Endothelial cell of umbilical vein (primary cell): ENCODE measurements around the gene SORL1. TPM values are rescaled to one million over a fixed set of nuclear protein-coding genes. Genes with fewer than 3 reads are reported as not detected.

Source experiments
- BruUV-seq: library from RNA; stranded (reverse); fragments of 400-500 nt; replicated peaks from 2 replicates; lab custom pipeline; 2021; lab: Mats Ljungman, UMichigan
- CTCF ChIA-PET: fragments of 300-600, 350-600 bp; sonication (Branson Sonifier 250); formaldehyde crosslinking; loops from one replicate; lab custom pipeline; 2021; ENCODE audit warnings: antibody characterized with exemption, inconsistent platforms; lab: Charles Lee
- POLR2A ChIA-PET: fragments of 300-600, 350-600 bp; sonication (Branson Sonifier 250); formaldehyde crosslinking; loops from one replicate; lab custom pipeline; 2021; ENCODE audit warnings: antibody characterized with exemption, inconsistent platforms; lab: Charles Lee
- DNase-seq: peaks from one replicate; pipeline ENCODE4 v3.0.0-alpha.2; 2011; ENCODE audit warnings: low read depth, low spot score
- FAIRE-seq: peaks from 2 replicates; lab custom pipeline; 2011; peaks lifted over from hg19 to GRCh38; lab: Jason Lieb, UNC
- H2AFZ ChIP-seq: 2 replicates; pipeline ENCODE4 v1.6.0; 2012; ENCODE audit warnings: low read depth, low read length, control low read depth, inconsistent platforms
- H3K27ac ChIP-seq: 2 replicates; pipeline ENCODE4 v1.5.1; 2011; ENCODE audit warnings: low read depth, mild to moderate bottlenecking, control low read depth, low read length, moderate library complexity; ENCODE audit not compliant: insufficient read depth
- H3K27me3 ChIP-seq, 2 experiments: 2 replicates each; pipeline versions ENCODE4 v1.6.0 to v1.6.1; 2011; ENCODE audit warnings: low read length in 2 of 2, mixed read lengths in 1 of 2; ENCODE audit not compliant: control insufficient read depth in 2 of 2, insufficient read depth in 2 of 2
- H3K36me3 ChIP-seq, 2 experiments: 2 replicates in 1 of 2; 3 replicates in 1 of 2; pipeline ENCODE4 v1.5.1; 2011; ENCODE audit warnings: low read length in 2 of 2, mild to moderate bottlenecking in 1 of 2, moderate library complexity in 1 of 2; ENCODE audit not compliant: control insufficient read depth in 2 of 2, insufficient read depth in 2 of 2; ENCODE audit errors: extremely low read depth in 1 of 2
- H3K4me1 ChIP-seq: 3 replicates; pipeline ENCODE4 v1.5.1; 2011; ENCODE audit warnings: mild to moderate bottlenecking, low read length; ENCODE audit not compliant: control insufficient read depth, insufficient read depth; ENCODE audit errors: extremely low read depth
- H3K4me2 ChIP-seq: 2 replicates; pipeline ENCODE4 v1.6.1; 2011; ENCODE audit warnings: low read length, control low read depth, mixed read lengths; ENCODE audit not compliant: insufficient read depth
- H3K4me3 ChIP-seq, 3 experiments: fragments of 200-600 bp in 1 of 3; sonication (generic), shearing (Covaris generic) in 1 of 3; replicated peaks in 1 of 3; 2 replicates each; pipeline ENCODE4 v1.5.1; 2011 to 2016; ENCODE audit warnings: control low read depth in 3 of 3, low read length in 3 of 3, mild to moderate bottlenecking in 2 of 3, inconsistent platforms in 1 of 3, low read depth in 1 of 3, moderate library complexity in 1 of 3; ENCODE audit not compliant: insufficient read depth in 1 of 3
- H3K79me2 ChIP-seq: 2 replicates; pipeline ENCODE4 v1.6.0; 2012; ENCODE audit warnings: low read length, inconsistent platforms; ENCODE audit not compliant: control insufficient read depth, insufficient read depth
- H3K9ac ChIP-seq: replicated peaks from 2 replicates; pipeline ENCODE3; 2011; ENCODE audit warnings: low read length, control low read depth; ENCODE audit not compliant: insufficient read depth; ENCODE audit errors: extremely low read depth
- H3K9me1 ChIP-seq: replicated peaks from 3 replicates; pipeline ENCODE4 v1.6.0; 2011; ENCODE audit warnings: mild to moderate bottlenecking, low read length; ENCODE audit not compliant: control insufficient read depth, insufficient read depth; ENCODE audit errors: extremely low read depth
- H3K9me3 ChIP-seq: replicated peaks from 2 replicates; pipeline ENCODE4 v1.5.1; 2012; ENCODE audit warnings: low read length, inconsistent platforms; ENCODE audit not compliant: control insufficient read depth, insufficient read depth
- H4K20me1 ChIP-seq: replicated peaks from 2 replicates; pipeline ENCODE3; 2011; ENCODE audit warnings: mild to moderate bottlenecking, low read length; ENCODE audit not compliant: control insufficient read depth, insufficient read depth; ENCODE audit errors: extremely low read depth
- CTCF ChIP-seq, 2 donors: IDR thresholded peaks; 1 replicate in 1 of 2; 2 replicates in 1 of 2; pipeline ENCODE4 v1.5.1; 2011; ENCODE audit warnings: low read length in 2 of 2, mild to moderate bottlenecking in 2 of 2, moderate library complexity in 2 of 2, control low read depth in 1 of 2, inconsistent platforms in 1 of 2, low read depth in 1 of 2; ENCODE audit not compliant: insufficient read depth in 1 of 2; ENCODE audit errors: extremely low read depth in 1 of 2
- EZH2 ChIP-seq: IDR thresholded peaks from 2 replicates; pipeline ENCODE4 v1.6.1; 2012; ENCODE audit warnings: borderline replicate concordance, low read depth, mild to moderate bottlenecking, moderate library complexity, low read length, inconsistent platforms; ENCODE audit not compliant: severe bottlenecking
- FOS ChIP-seq: IDR thresholded peaks from 2 replicates; pipeline ENCODE4 v1.6.1; 2011; ENCODE audit warnings: mild to moderate bottlenecking, low read length, moderate library complexity, borderline replicate concordance; ENCODE audit not compliant: insufficient read depth
- GATA2 ChIP-seq: IDR thresholded peaks from 2 replicates; pipeline ENCODE4 v1.7.0; 2011; ENCODE audit warnings: low read depth, mild to moderate bottlenecking, moderate library complexity, mixed read lengths, low read length; ENCODE audit not compliant: insufficient read length, insufficient read depth
- JUN ChIP-seq: IDR thresholded peaks from 2 replicates; pipeline ENCODE4 v1.6.1; 2011; ENCODE audit warnings: borderline replicate concordance, low read depth; ENCODE audit not compliant: insufficient read length, insufficient read depth
- MAX ChIP-seq: IDR thresholded peaks from 2 replicates; pipeline ENCODE4 v1.6.1; 2011; ENCODE audit not compliant: insufficient read depth, insufficient read length
- MYC ChIP-seq: IDR thresholded peaks from one replicate; pipeline ENCODE4 v1.6.1; 2011; ENCODE audit warnings: mild to moderate bottlenecking, low read depth, low read length
- POLR2A ChIP-seq: IDR thresholded peaks from 2 replicates; pipeline ENCODE4 v1.6.1; 2012; ENCODE audit warnings: low read depth, mild to moderate bottlenecking, control low read depth, low read length
- POLR2AphosphoS5 ChIP-seq: IDR thresholded peaks from 2 replicates; pipeline ENCODE4 v1.6.1; 2012; ENCODE audit warnings: low read depth, mild to moderate bottlenecking, control low read depth, low read length, moderate library complexity; ENCODE audit not compliant: insufficient read depth
- dilution Hi-C: fragments of 300-500 bp; cut with MboI; formaldehyde crosslinking; loops from one replicate; pipeline ENCODE4 v1.15.0; 2019; ENCODE audit warnings: low sequenced_read_pairs; ENCODE audit not compliant: extremely low pct_ligation_motif_present
- intact Hi-C: fragments of 100-400 bp; cut with micrococcal nuclease; formaldehyde crosslinking; loops from one replicate; pipeline ENCODE4 v1.10.0; 2022
- polyA plus RNA-seq, 4 experiments: library from polyadenylated mRNA; depleted of rRNA in 3 of 4; stranded (reverse) in 3 of 4; unstranded in 1 of 4; fragments of >200 nt; gene quantifications; 2 replicates each; pipeline versions ENCODE4 v1.2.1 to v1.2.3, GENCODE V29; 2011 to 2012; ENCODE audit warnings: missing spikeins in 1 of 4
- total RNA-seq: library from RNA; stranded (reverse); gene quantifications from 2 replicates; pipeline ENCODE4 v1.2.3, GENCODE V29; 2021

The SORL1 gene
- total and polyA plus RNA-seq, 2 donors (not counting 3 experiments of a cell fraction or from before 2014, with no cell fraction given): 0.17 to 0.31 TPM

- H3K79me2 ChIP-seq: no peaks in the 10 kb centered on the region
- no peak overlapping the region for H3K9ac ChIP-seq
- no peaks in the 10 kb centered on the region for H3K27me3 ChIP-seq
- DNase-seq (no peak), FAIRE-seq (no peak)
- ChIA-PET POLR2A (no interaction called here), CTCF (interaction anchor here (2.6 kb wide), 1 partner anchor 16 kb away, joined by 13 read pairs; no protein-coding TSS in a partner anchor)
- H2AFZ ChIP-seq: no peak overlapping the region
- no TSS peak for BruUV-seq
- intact Hi-C loops (no loop called here), dilution Hi-C loops (no loop called here)
- no peak overlapping the region for H3K4me2 ChIP-seq
- TF ChIP-seq POLR2AphosphoS5 (no peak), JUN (no peak), MYC (no peak), POLR2A (no peak), EZH2 (no peak), CTCF (IDR thresholded peaks at IDR 0.05; ENCODE audit: extremely low read depth in 1 of 2, insufficient read depth in 1 of 2, low read depth in 1 of 2, low read length in 2 of 2) (no peak), GATA2 (no peak), FOS (no peak), MAX (no peak)
- H3K9me3 ChIP-seq: no peaks in the 10 kb centered on the region
- H3K4me3 ChIP-seq: no peak overlapping the region
- H3K36me3 ChIP-seq: no peaks in the 10 kb centered on the region
- H3K9me1 ChIP-seq: no peaks in the 10 kb centered on the region
- H3K27ac ChIP-seq: no peak overlapping the region
- H4K20me1 ChIP-seq: no peaks in the 10 kb centered on the region
- H3K4me1 ChIP-seq: no peaks in the 10 kb centered on the region
These were observed 123.3 kb downstream of the SORL1 start for GRCh38 chr11:121575250-121575962.
